ENCODE results near the gene ZDHHC3. TPM values are rescaled to one million over a fixed set of nuclear protein-coding genes. Genes with fewer than 3 reads are reported as not detected.
"Not testable (repeated sequence)": the region's sequence is repeated elsewhere in the genome, so short reads cannot be mapped to it uniquely, and the experiment has no call there.

ZDHHC3 gene
- total and polyA plus RNA-seq, 8 donors: 11.4 to 28.3 (median 18.7) TPM

GRCh38 chr3:44954304-44954703 is 21.7 kb downstream of the ZDHHC3 start:
- no peak overlapping the region for H3K27ac ChIP-seq
- H3K4me3 ChIP-seq: no peak overlapping the region
- DNase-seq (no peak), ATAC-seq (no peak), FAIRE-seq (no peak)
- no peaks in the 10 kb centered on the region for H3K9me3 ChIP-seq
- intact Hi-C loops (cut with DNase I): no loop called here
- no peaks in the 10 kb centered on the region for H3K4me1 ChIP-seq
- peaks cover 0 to 4% (median 0%) of the 10 kb centered on the region in 3 donors for H3K36me3 ChIP-seq
- WGBS, 2 donors: 90 to 93% methylated on average over 5 of the region's 5 CpGs
- TF ChIP-seq CTCF (IDR thresholded peaks at IDR 0.05): no peak
- H3K27me3 ChIP-seq: no peaks in the 10 kb centered on the region

- ATAC-seq: no peak
- no peaks in the 10 kb centered on the region for H3K27me3 ChIP-seq
- H3K4me1 ChIP-seq: no peaks in the 10 kb centered on the region
- H3K4me3 ChIP-seq: no peak overlapping the region
- intact Hi-C loops (cut with DNase I): no loop called here
- H3K27ac ChIP-seq: no peak overlapping the region
- no peak for TF ChIP-seq CTCF (IDR thresholded peaks at IDR 0.05)
- no peaks in the 10 kb centered on the region for H3K9me3 ChIP-seq
- no peak for FAIRE-seq
- no peak for DNase-seq
- WGBS, 2 donors: 92 to 97% methylated on average over 3 of the region's 3 CpGs
- no peaks in the 10 kb centered on the region for H3K36me3 ChIP-seq
Measured at GRCh38 chr3:44952689-44953088, 23.3 kb downstream of the ZDHHC3 start.

GRCh38 chr3:44950275-44950734 is 25.7 kb downstream of the ZDHHC3 start:
- WGBS, 2 donors: 90 to 92% methylated on average over 2 of the region's 2 CpGs
- FAIRE-seq (no peak), ATAC-seq (no peak)

GRCh38 chr3:44949770-44950169 is 26.2 kb downstream of the ZDHHC3 start:
- H3K4me1 ChIP-seq; H3K9me3 ChIP-seq; FAIRE-seq; H3K4me3 ChIP-seq; intact Hi-C loops (cut with DNase I); ATAC-seq; H3K27ac ChIP-seq; H3K36me3 ChIP-seq; DNase-seq; H3K27me3 ChIP-seq: not testable (repeated sequence)
- 98 to 99% methylated on average over 4 of the region's 4 CpGs for WGBS, 2 donors

More at GRCh38 chr3:44950275-44950734, 25.7 kb downstream of the ZDHHC3 start:
- intact Hi-C loops (cut with DNase I): no loop called here
- no peak for TF ChIP-seq CTCF (IDR thresholded peaks at IDR 0.05)
- Histone ChIP-seq H3K36me3 (no peaks in the 10 kb centered on the region), H3K27ac (no peak overlapping the region), H3K27me3 (no peaks in the 10 kb centered on the region), H3K9me3 (no peaks in the 10 kb centered on the region), H3K4me1 (no peaks in the 10 kb centered on the region), H3K4me3 (no peak overlapping the region)
- no peak for DNase-seq

- TF ChIP-seq CTCF (IDR thresholded peaks at IDR 0.05): no peak
- no peak overlapping the region for H3K27ac ChIP-seq
- H3K36me3 ChIP-seq: peaks cover 0 to 3% (median 0%) of the 10 kb centered on the region in 3 donors
- no peaks in the 10 kb centered on the region for H3K4me1 ChIP-seq
- ATAC-seq (no peak), FAIRE-seq (no peak), DNase-seq (no peak)
- WGBS, 2 donors: 96 to 98% methylated on average over 3 of the region's 3 CpGs
- H3K27me3 ChIP-seq: no peaks in the 10 kb centered on the region
- intact Hi-C loops (cut with DNase I): no loop called here
- no peak overlapping the region for H3K4me3 ChIP-seq
- H3K9me3 ChIP-seq: no peaks in the 10 kb centered on the region
Measured at GRCh38 chr3:44948239-44948638, 27.7 kb downstream of the ZDHHC3 start.
